CD14-positive monocyte (primary cell): ENCODE measurements around the gene CASS4. TPM values are rescaled to one million over a fixed set of nuclear protein-coding genes. Genes with fewer than 3 reads are reported as not detected.

Experiments used
- DNase-seq, 3 donors: peaks; one replicate each; pipeline ENCODE4 v3.0.0-alpha.2; 2011 to 2022
- H2AFZ ChIP-seq: 2 replicates; pipeline ENCODE4 v1.6.0; 2012; ENCODE audit warnings: mild to moderate bottlenecking, low read depth, low read length, inconsistent platforms; ENCODE audit not compliant: insufficient read depth, poor library complexity, severe bottlenecking
- H3K27ac ChIP-seq, 2 donors: 1 replicate in 1 of 2; 2 replicates in 1 of 2; pipeline ENCODE4 v1.5.1; 2012 to 2013; ENCODE audit warnings: low read length in 2 of 2, control low read depth in 1 of 2, inconsistent platforms in 1 of 2, low read depth in 1 of 2, mild to moderate bottlenecking in 1 of 2
- H3K27me3 ChIP-seq, 2 donors: one replicate each; pipeline versions ENCODE4 v1.6.0 to v1.6.1; 2011 to 2013; ENCODE audit warnings: low read length in 2 of 2; ENCODE audit not compliant: control insufficient read depth in 2 of 2, insufficient read depth in 2 of 2
- H3K36me3 ChIP-seq, 2 donors: replicated peaks in 1 of 2; 1 replicate in 1 of 2; 2 replicates in 1 of 2; pipeline versions ENCODE4 v1.5.1 to v1.6.1; 2012 to 2013; ENCODE audit warnings: low read length in 2 of 2, control low read depth in 1 of 2, inconsistent platforms in 1 of 2, mild to moderate bottlenecking in 1 of 2; ENCODE audit not compliant: insufficient read depth in 2 of 2, control insufficient read depth in 1 of 2
- H3K4me1 ChIP-seq, 2 donors: 1 replicate in 1 of 2; 2 replicates in 1 of 2; pipeline versions ENCODE4 v1.5.1 to v1.6.1; 2012 to 2013; ENCODE audit warnings: low read length in 2 of 2, control low read depth in 1 of 2, inconsistent platforms in 1 of 2, mild to moderate bottlenecking in 1 of 2, moderate library complexity in 1 of 2; ENCODE audit not compliant: insufficient read depth in 2 of 2, control insufficient read depth in 1 of 2
- H3K4me2 ChIP-seq: replicated peaks from 2 replicates; pipeline ENCODE3; 2012; ENCODE audit warnings: low read length, moderate library complexity, mild to moderate bottlenecking; ENCODE audit not compliant: poor library complexity, severe bottlenecking; ENCODE audit errors: extremely low read depth
- H3K4me3 ChIP-seq, 3 experiments: fragments of 200-600 bp in 1 of 3; sonication (generic) in 1 of 3; replicated peaks in 1 of 3; 1 replicate in 2 of 3; 2 replicates in 1 of 3; pipeline ENCODE4 v1.5.1; 2011 to 2013; ENCODE audit warnings: low read length in 3 of 3, mild to moderate bottlenecking in 3 of 3, control low read depth in 2 of 3, low read depth in 2 of 3, inconsistent platforms in 1 of 3, moderate library complexity in 1 of 3
- H3K79me2 ChIP-seq: 2 replicates; pipeline ENCODE4 v1.6.0; 2012; ENCODE audit warnings: mild to moderate bottlenecking, control low read depth, inconsistent platforms, low read length, moderate library complexity; ENCODE audit not compliant: insufficient read depth
- H3K9ac ChIP-seq: 2 replicates; pipeline ENCODE4 v1.6.0; 2017; ENCODE audit warnings: low read length, mild to moderate bottlenecking; ENCODE audit not compliant: insufficient read depth, poor library complexity, severe bottlenecking
- H3K9me3 ChIP-seq, 2 donors: replicated peaks in 1 of 2; 1 replicate in 1 of 2; 2 replicates in 1 of 2; pipeline versions ENCODE4 v1.5.1 to v1.6.1; 2012 to 2013; ENCODE audit warnings: low read length in 2 of 2, control low read depth in 1 of 2; ENCODE audit not compliant: control insufficient read depth in 1 of 2, insufficient read depth in 1 of 2
- H4K20me1 ChIP-seq: 2 replicates; pipeline ENCODE4 v1.6.0; 2012; ENCODE audit warnings: mild to moderate bottlenecking, low read length, control low read depth, moderate library complexity; ENCODE audit not compliant: insufficient read depth
- H3K27ac Mint-ChIP-seq, 7 donors: one replicate each; pipeline ENCODE4 v1.8.0; 2020; ENCODE audit warnings: mild to moderate bottlenecking in 7 of 7, mixed read lengths in 7 of 7, moderate library complexity in 6 of 7, inconsistent platforms in 2 of 7
- H3K27me3 Mint-ChIP-seq, 3 donors: one replicate each; pipeline ENCODE4 v1.8.0; 2021 to 2022; ENCODE audit warnings: low read depth in 3 of 3, mild to moderate bottlenecking in 3 of 3, mixed read lengths in 3 of 3, moderate library complexity in 3 of 3, inconsistent platforms in 1 of 3
- H3K36me3 Mint-ChIP-seq, 2 donors: one replicate each; pipeline ENCODE4 v1.8.0; 2020; ENCODE audit warnings: mixed read lengths in 2 of 2, inconsistent platforms in 1 of 2, mild to moderate bottlenecking in 1 of 2
- H3K4me1 Mint-ChIP-seq: one replicate; pipeline ENCODE4 v1.8.0; 2020; ENCODE audit warnings: mild to moderate bottlenecking, mixed read lengths
- H3K4me3 Mint-ChIP-seq, 2 donors: one replicate each; pipeline ENCODE4 v1.8.0; 2020; ENCODE audit warnings: mild to moderate bottlenecking in 2 of 2, mixed read lengths in 2 of 2, moderate library complexity in 1 of 2
- H3K9me3 Mint-ChIP-seq, 7 donors: one replicate each; pipeline ENCODE4 v1.8.0; 2020 to 2022; ENCODE audit warnings: mixed read lengths in 7 of 7, mild to moderate bottlenecking in 6 of 7, moderate library complexity in 6 of 7, inconsistent platforms in 2 of 7
- CTCF ChIP-seq: fragments of 200-600 bp; IDR thresholded peaks from one replicate; pipeline ENCODE4 v1.8.0; 2022; ENCODE audit warnings: antibody characterized with exemption, mild to moderate bottlenecking
- WGBS: methylation state at CpG from one replicate; pipeline ENCODE4 v1.1.5; 2013; ENCODE audit warnings: missing lambda C conversion rate; ENCODE audit not compliant: insufficient coverage; 5-methylcytosine and 5-hydroxymethylcytosine counted together
- intact Hi-C, 2 donors: fragments of 100-400 bp; cut with micrococcal nuclease; formaldehyde crosslinking; loops; one replicate each; pipeline versions ENCODE4 v1.15.0 to v1.15.1; 2023
- polyA plus RNA-seq, 3 donors: library from polyadenylated mRNA; depleted of rRNA in 1 of 3; unstranded in 2 of 3; stranded (reverse) in 1 of 3; fragments of 300-500 nt in 2 of 3; fragments of >200 nt in 1 of 3; fragmentation: Illumina TruSeq in 2 of 3; gene quantifications; 1 replicate in 2 of 3; 2 replicates in 1 of 3; pipeline ENCODE4 v1.2.3, GENCODE V29; 2012 to 2021
- small RNA-seq: library from RNA; depleted of rRNA; stranded (forward); fragments of <200 nt; gene quantifications from one replicate; pipeline ENCODE3, GENCODE V24; 2012; ENCODE audit warnings: low read depth; ENCODE audit not compliant: insufficient read length

The CASS4 gene
- polyA plus RNA-seq, 3 donors: 1.9 to 7.4 (median 6.1) TPM

- TF ChIP-seq CTCF: peak; percentile 71
- H3K9me3 ChIP-seq: no peaks in the 10 kb centered on the region
- Mint-ChIP-seq H3K36me3 (peaks cover 32 to 83% of the 10 kb centered on the region in 2 donors), H3K9me3 (no peaks in the 10 kb centered on the region), H3K27ac (no peak overlapping the region), H3K4me1 (no peaks in the 10 kb centered on the region), H3K4me3 (no peak overlapping the region), H3K27me3 (no peaks in the 10 kb centered on the region)
- no peak overlapping the region for H3K9ac ChIP-seq
- H3K27me3 ChIP-seq: no peaks in the 10 kb centered on the region
- H3K4me2 ChIP-seq: no peak overlapping the region
- DNase-seq: no peak
- H2AFZ ChIP-seq: no peak overlapping the region
- peak overlapping the region in 1 of 2 donors; percentile 27 for H3K27ac ChIP-seq
- intact Hi-C loops: no loop called here
- WGBS: 100% methylated on average over 4 of the region's 9 CpGs
- H3K79me2 ChIP-seq: peaks cover 9% of the 10 kb centered on the region
- H3K36me3 ChIP-seq: peaks cover 12 to 71% of the 10 kb centered on the region in 2 donors
- peaks cover 71% of the 10 kb centered on the region for H4K20me1 ChIP-seq
- no peak overlapping the region for H3K4me3 ChIP-seq
- H3K4me1 ChIP-seq: no peaks in the 10 kb centered on the region
These were observed 92.4 kb downstream of the CASS4 start for GRCh38 chr20:56504373-56505005.

GRCh38 chr20:56506103-56506502, 94.0 kb downstream of the CASS4 start:
- H3K4me3 Mint-ChIP-seq: no peak overlapping the region
- H3K27ac Mint-ChIP-seq: no peak overlapping the region
- Histone ChIP-seq H4K20me1 (peaks cover 84% of the 10 kb centered on the region), H3K9ac (no peak overlapping the region), H3K4me2 (no peak overlapping the region), H3K4me3 (no peak overlapping the region), H3K36me3 (peaks cover 6 to 78% of the 10 kb centered on the region in 2 donors), H3K79me2 (peaks cover 9% of the 10 kb centered on the region), H3K9me3 (no peaks in the 10 kb centered on the region), H3K4me1 (no peaks in the 10 kb centered on the region), H2AFZ (no peak overlapping the region), H3K27me3 (no peaks in the 10 kb centered on the region), H3K27ac (no peak overlapping the region)
- TF ChIP-seq CTCF: no peak
- intact Hi-C loops: no loop called here
- H3K27me3 Mint-ChIP-seq: no peaks in the 10 kb centered on the region
- no peaks in the 10 kb centered on the region for H3K9me3 Mint-ChIP-seq
- no CpG with 5 or more reads among the region's 3 CpGs for WGBS
- no peak for DNase-seq
- H3K36me3 Mint-ChIP-seq: peaks cover 33 to 72% of the 10 kb centered on the region in 2 donors
- H3K4me1 Mint-ChIP-seq: no peaks in the 10 kb centered on the region

Small RNAs within 50 kb of the gene (small RNA-seq; reads per million reads assigned to genes)
- not detected for gene RPL39P

Other genes starting within 250 kb of the CASS4 start
- gene MC3R, start 163.5 kb upstream of the CASS4 start, polyA plus RNA-seq: not detected
- 10 to 100 TPM; 15.2 to 41.3 (median 34.5) TPM for gene FAM210B, start 53.3 kb upstream of the CASS4 start, polyA plus RNA-seq
- gene AURKA, start 20.0 kb upstream of the CASS4 start, polyA plus RNA-seq: 1 to 10 TPM; 1.4 to 1.7 (median 1.5) TPM
- 10 to 100 TPM in 2 of 3 donors, 1 to 10 TPM in 1; 7.7 to 15.7 (median 10.7) TPM for gene CSTF1, start 19.6 kb upstream of the CASS4 start, polyA plus RNA-seq
- 100 to 1,000 TPM in 2 of 3 donors, 10 to 100 TPM in 1; 74.3 to 163 (median 148) TPM for gene RTF2, start 56.4 kb downstream of the CASS4 start, polyA plus RNA-seq
- 1 to 10 TPM in 1 of 3 donors, under 1 TPM in 1, not detected in 1; 0.19 to 3.6 TPM for gene FAM209A, start 112.5 kb downstream of the CASS4 start, polyA plus RNA-seq
- 1 to 10 TPM in 1 of 3 donors, under 1 TPM in 2; 0.66 to 1.6 (median 0.84) TPM for gene FAM209B, start 121.0 kb downstream of the CASS4 start, polyA plus RNA-seq
- gene TFAP2C, start 217.0 kb downstream of the CASS4 start, polyA plus RNA-seq: not detected